ENCODE results near the gene AKT2. TPM values are rescaled to one million over a fixed set of nuclear protein-coding genes. Genes with fewer than 3 reads are reported as not detected.
A peak's percentile ranks its signal among the peaks of the same experiment; 100 is the strongest.
"Not testable (repeated sequence)": the region's sequence is repeated elsewhere in the genome, so short reads cannot be mapped to it uniquely, and the experiment has no call there.

The AKT2 gene
- total RNA-seq, 1 experiment from 2014 or later = 80.6 TPM

DNA sequence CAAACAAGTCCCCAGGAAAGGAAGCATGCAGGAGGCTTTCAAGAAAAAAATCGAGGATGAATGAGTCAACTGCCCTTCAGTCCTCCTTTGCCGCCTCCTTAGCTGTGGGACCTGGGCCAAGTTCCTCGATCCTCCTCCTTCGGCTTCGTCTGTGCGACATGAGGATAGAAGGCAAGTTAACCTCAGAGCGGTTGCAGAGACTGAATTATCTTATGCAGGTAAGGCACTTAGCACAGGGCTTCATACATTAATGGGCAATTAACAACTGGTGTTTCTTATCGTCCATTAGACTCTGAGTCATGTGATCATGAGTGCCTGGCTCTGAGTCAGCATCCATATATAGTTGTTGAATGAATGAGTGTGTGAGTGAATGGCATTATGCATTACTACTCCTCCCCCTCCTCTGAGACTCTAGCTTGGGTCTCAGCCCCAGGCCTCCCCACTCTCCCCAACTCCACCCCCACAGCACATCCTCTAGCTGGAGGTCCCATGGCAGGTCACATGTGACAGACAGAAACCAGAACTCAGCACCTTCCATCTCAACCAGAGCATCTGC, 65.3 kb downstream of the AKT2 start:
- Histone ChIP-seq H3K9me3 (ENCODE audit: low read length) (no peaks in the 10 kb centered on the region), H3K27me3 (ENCODE audit: low read length) (no peaks in the 10 kb centered on the region), H4K20me1 (ENCODE audit: low read length) (no peaks in the 10 kb centered on the region), H3F3A (ENCODE audit: low read length, unreplicated experiment) (no peaks in the 10 kb centered on the region), H3K4me2 (ENCODE audit: low read length) (peak overlapping the region; percentile 68), H3K27ac (ENCODE audit: low read length) (peak overlapping the region; percentile 81), H3K4me3 (ENCODE audit: low read length) (peak overlapping the region; percentile 59), H3K36me3 (ENCODE audit: low read depth, low read length) (no peaks in the 10 kb centered on the region), H3K79me2 (ENCODE audit: low read length) (no peaks in the 10 kb centered on the region), H3K9ac (ENCODE audit: low read length) (peak overlapping the region; percentile 40), H3K4me1 (ENCODE audit: insufficient read depth, low read length) (peaks cover 24% of the 10 kb centered on the region), H3K9me2 (replicated peaks; ENCODE audit: low read length) (no peaks in the 10 kb centered on the region), H2AFZ (ENCODE audit: low read length) (peak overlapping the region; percentile 76)
- TF ChIP-seq EZH2phosphoT487 (IDR thresholded peaks at IDR 0.05; ENCODE audit: borderline replicate concordance, low read length) (no peak), EZH2 (IDR thresholded peaks at IDR 0.05; ENCODE audit: low read length, unreplicated experiment) (no peak)
- TF ChIP-seq, protein P1, sequence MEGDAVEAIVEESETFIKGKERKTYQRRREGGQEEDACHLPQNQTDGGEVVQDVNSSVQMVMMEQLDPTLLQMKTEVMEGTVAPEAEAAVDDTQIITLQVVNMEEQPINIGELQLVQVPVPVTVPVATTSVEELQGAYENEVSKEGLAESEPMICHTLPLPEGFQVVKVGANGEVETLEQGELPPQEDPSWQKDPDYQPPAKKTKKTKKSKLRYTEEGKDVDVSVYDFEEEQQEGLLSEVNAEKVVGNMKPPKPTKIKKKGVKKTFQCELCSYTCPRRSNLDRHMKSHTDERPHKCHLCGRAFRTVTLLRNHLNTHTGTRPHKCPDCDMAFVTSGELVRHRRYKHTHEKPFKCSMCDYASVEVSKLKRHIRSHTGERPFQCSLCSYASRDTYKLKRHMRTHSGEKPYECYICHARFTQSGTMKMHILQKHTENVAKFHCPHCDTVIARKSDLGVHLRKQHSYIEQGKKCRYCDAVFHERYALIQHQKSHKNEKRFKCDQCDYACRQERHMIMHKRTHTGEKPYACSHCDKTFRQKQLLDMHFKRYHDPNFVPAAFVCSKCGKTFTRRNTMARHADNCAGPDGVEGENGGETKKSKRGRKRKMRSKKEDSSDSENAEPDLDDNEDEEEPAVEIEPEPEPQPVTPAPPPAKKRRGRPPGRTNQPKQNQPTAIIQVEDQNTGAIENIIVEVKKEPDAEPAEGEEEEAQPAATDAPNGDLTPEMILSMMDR (conservative IDR thresholded peaks at IDR 0.05; ENCODE audit: low read depth, low read length) = no peak
- intact Hi-C loops (cut with micrococcal nuclease) = no loop called here
- ATAC-seq = peak; percentile 50
- ChIA-PET CTCF (interaction anchor here (0.6 kb wide), 1 partner anchor 29 kb away, joined by 3 read pairs; no protein-coding TSS in a partner anchor), POLR2A (ENCODE audit: unreplicated experiment) (no interaction called here)
- DNase-seq = peak; percentile 76
- no TSS peak for BruUV-seq (replicated peaks)

GRCh38 chr19:40219029-40219428, 66.1 kb downstream of the AKT2 start:
- DNase-seq; H3K36me3 ChIP-seq (ENCODE audit: low read depth, low read length); H3K9me2 ChIP-seq (replicated peaks; ENCODE audit: low read length); H3K9me3 ChIP-seq (ENCODE audit: low read length); H3K27me3 ChIP-seq (ENCODE audit: low read length); H3F3A ChIP-seq (ENCODE audit: low read length, unreplicated experiment); ATAC-seq; BruUV-seq (replicated peaks); H4K20me1 ChIP-seq (ENCODE audit: low read length); intact Hi-C loops (cut with micrococcal nuclease); POLR2A ChIA-PET (ENCODE audit: unreplicated experiment); H3K79me2 ChIP-seq (ENCODE audit: low read length): not testable (repeated sequence)
- Histone ChIP-seq H3K9ac (ENCODE audit: low read length) (peak overlapping the region; percentile 40), H3K4me3 (ENCODE audit: low read length) (peak overlapping the region; percentile 59; the same call in 1 of the 2 replicates), H3K4me1 (ENCODE audit: insufficient read depth, low read length) (peaks cover 24% of the 10 kb centered on the region), H3K4me2 (ENCODE audit: low read length) (peak overlapping the region; percentile 68), H3K27ac (ENCODE audit: low read length) (peak overlapping the region; percentile 81), H2AFZ (ENCODE audit: low read length) (peak overlapping the region; percentile 76; the same call in 1 of the 2 replicates)
- CTCF ChIA-PET = interaction anchor here (0.6 kb wide), 1 partner anchor 29 kb away, joined by 3 read pairs; no protein-coding TSS in a partner anchor

DNA sequence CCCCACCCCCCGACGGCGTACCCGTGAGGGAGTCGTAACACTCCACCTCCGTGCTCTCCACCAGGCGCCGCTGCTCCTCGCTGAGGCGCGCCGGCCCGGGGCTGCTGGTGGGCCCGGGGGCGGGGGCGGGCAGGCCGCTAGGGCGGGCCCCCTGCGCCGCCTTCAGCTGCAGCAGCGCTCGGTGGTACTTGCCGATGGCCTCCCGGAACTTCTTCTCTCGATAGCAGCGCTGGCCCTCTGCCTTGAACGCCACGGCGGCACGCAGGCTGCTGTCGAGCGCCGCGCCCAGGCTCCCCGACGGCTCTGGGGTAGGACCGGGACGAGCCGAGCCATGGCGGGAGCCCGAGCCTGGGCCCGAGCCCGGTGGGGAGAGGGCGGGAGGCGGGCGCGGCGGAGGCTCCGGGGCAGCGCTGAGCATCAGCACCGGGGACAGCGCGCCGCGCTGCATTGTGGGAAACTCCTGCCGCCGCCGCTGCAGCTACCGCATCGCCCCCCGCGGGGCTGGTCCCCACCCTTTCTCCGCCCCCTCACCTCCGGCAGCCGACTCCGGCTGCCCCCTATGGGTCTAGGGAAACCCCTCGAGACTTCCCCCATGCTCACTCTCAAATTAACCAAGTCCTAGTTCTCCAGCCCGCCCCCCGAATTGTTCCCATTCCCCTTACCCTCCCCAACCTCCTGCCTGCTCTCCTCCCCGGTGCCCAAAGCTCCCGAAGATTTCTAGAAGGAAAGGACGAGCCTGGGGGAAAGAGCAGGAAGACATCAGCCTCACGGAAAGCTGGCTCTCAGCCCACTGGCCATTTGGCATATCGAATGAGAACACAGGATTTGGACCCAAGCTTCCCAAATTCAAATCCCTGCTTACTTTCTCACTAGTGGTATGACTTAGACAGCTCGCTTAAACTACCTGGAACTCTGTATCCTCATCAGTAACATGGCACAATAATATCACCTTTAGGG, 66.9 kb downstream of the AKT2 start, which contains the start of gene TTC9B:
TTC9B (minus strand) TSS at position 451 of the 957 bp plus-strand sequence; CDS start at position 448, 3 bp downstream.
- DNase-seq (no peak), ATAC-seq (no peak)
- Histone ChIP-seq H3F3A (ENCODE audit: low read length, unreplicated experiment) (no peaks in the 10 kb centered on the region), H3K9me3 (ENCODE audit: low read length) (no peaks in the 10 kb centered on the region), H3K27me3 (ENCODE audit: low read length) (no peaks in the 10 kb centered on the region), H2AFZ (ENCODE audit: low read length) (peak within 1 kb of the TSS; percentile 85), H3K4me1 (ENCODE audit: insufficient read depth, low read length) (peaks cover 24% of the 10 kb centered on the region), H3K36me3 (ENCODE audit: low read depth, low read length) (no peaks in the 10 kb centered on the region), H4K20me1 (ENCODE audit: low read length) (no peaks in the 10 kb centered on the region), H3K27ac (ENCODE audit: low read length) (peak within 1 kb of the TSS; percentile 81), H3K4me3 (ENCODE audit: low read length) (peak within 1 kb of the TSS; percentile 68), H3K4me2 (ENCODE audit: low read length) (peak within 1 kb of the TSS; percentile 90), H3K79me2 (ENCODE audit: low read length) (no peaks in the 10 kb centered on the region), H3K9ac (ENCODE audit: low read length) (peak within 1 kb of the TSS; percentile 56), H3K9me2 (replicated peaks; ENCODE audit: low read length) (no peaks in the 10 kb centered on the region)
- TF ChIP-seq, protein P1 (conservative IDR thresholded peaks at IDR 0.05; ENCODE audit: low read depth, low read length) = no peak
- no peak for TF ChIP-seq EZH2phosphoT487 (IDR thresholded peaks at IDR 0.05; ENCODE audit: borderline replicate concordance, low read length)
- no peak for TF ChIP-seq EZH2 (IDR thresholded peaks at IDR 0.05; ENCODE audit: low read length, unreplicated experiment)
- intact Hi-C loops (cut with micrococcal nuclease) = no loop called here
- BruUV-seq (replicated peaks) = no TSS peak
- ChIA-PET CTCF (interaction anchor here (0.5 kb wide), 1 partner anchor 75 kb away, joined by 6 read pairs; no protein-coding TSS in a partner anchor), POLR2A (ENCODE audit: unreplicated experiment) (no interaction called here)
